Measurements from ENCODE around the gene ZNF438. TPM values are rescaled to one million over a fixed set of nuclear protein-coding genes. Genes with fewer than 3 reads are reported as not detected.
A peak's percentile ranks its signal among the peaks of the same experiment; 100 is the strongest.
"Not testable (repeated sequence)": the region's sequence is repeated elsewhere in the genome, so short reads cannot be mapped to it uniquely, and the experiment has no call there.

The ZNF438 gene
- total RNA-seq, 2 donors from 2014 or later: 2.6 to 3.0 TPM

DNA sequence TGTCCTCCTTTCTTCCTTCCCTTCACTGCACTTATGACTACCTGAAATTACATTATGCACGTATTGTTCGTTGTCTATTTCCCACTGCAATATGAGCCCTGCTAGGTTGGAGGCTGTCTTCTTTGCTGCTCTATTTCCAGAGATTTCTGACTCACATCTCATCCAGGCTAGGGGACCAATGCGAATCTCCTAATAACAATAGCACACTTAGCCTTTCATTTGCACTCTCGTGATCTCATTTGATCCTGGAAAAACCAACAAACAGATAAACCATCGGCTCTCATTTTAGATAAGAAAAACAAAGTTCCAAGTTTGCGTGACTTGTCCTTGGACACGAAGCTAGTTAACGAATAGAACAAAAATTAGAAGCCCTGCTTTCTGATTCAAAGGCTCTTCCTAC is 1.4 kb downstream of the ZNF438 start:
- Histone ChIP-seq H3K9me3 (ENCODE audit: control insufficient read depth, low read length) (no peaks in the 10 kb centered on the region), H3K4me3 (ENCODE audit: low read length) (peak overlapping the region; percentile 90), H3K27ac (ENCODE audit: low read depth, low read length) (no peak overlapping the region), H3K27me3 (ENCODE audit: control insufficient read depth, insufficient read depth, low read length, poor library complexity, severe bottlenecking) (no peaks in the 10 kb centered on the region), H3K36me3 (ENCODE audit: control insufficient read depth, insufficient read depth, low read length) (no peaks in the 10 kb centered on the region), H3K4me1 (ENCODE audit: control insufficient read depth, insufficient read depth, low read length) (peaks cover 9% of the 10 kb centered on the region), H3K9ac (ENCODE audit: extremely low read depth, low read length, poor library complexity, severe bottlenecking) (no peak overlapping the region)
- no peak for DNase-seq
- TF ChIP-seq, protein P1, sequence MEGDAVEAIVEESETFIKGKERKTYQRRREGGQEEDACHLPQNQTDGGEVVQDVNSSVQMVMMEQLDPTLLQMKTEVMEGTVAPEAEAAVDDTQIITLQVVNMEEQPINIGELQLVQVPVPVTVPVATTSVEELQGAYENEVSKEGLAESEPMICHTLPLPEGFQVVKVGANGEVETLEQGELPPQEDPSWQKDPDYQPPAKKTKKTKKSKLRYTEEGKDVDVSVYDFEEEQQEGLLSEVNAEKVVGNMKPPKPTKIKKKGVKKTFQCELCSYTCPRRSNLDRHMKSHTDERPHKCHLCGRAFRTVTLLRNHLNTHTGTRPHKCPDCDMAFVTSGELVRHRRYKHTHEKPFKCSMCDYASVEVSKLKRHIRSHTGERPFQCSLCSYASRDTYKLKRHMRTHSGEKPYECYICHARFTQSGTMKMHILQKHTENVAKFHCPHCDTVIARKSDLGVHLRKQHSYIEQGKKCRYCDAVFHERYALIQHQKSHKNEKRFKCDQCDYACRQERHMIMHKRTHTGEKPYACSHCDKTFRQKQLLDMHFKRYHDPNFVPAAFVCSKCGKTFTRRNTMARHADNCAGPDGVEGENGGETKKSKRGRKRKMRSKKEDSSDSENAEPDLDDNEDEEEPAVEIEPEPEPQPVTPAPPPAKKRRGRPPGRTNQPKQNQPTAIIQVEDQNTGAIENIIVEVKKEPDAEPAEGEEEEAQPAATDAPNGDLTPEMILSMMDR (conservative IDR thresholded peaks at IDR 0.05): no peak
- Mint-ChIP-seq H3K4me1 (peaks cover 27% of the 10 kb centered on the region), H3K9me3 (peaks cover 3% of the 10 kb centered on the region), H3K36me3 (ENCODE audit: low read depth) (peaks cover 3% of the 10 kb centered on the region), H3K4me3 (peak overlapping the region; percentile 1), H3K27me3 (ENCODE audit: insufficient read depth) (peaks cover 8% of the 10 kb centered on the region), H3K27ac (no peak overlapping the region)
- 72 to 85% methylated on average over 7 to 8 of the region's 8 CpGs for WGBS, 2 experiments (ENCODE audit: insufficient coverage in 1 of 2, insufficient read length in 1 of 2)

DNA sequence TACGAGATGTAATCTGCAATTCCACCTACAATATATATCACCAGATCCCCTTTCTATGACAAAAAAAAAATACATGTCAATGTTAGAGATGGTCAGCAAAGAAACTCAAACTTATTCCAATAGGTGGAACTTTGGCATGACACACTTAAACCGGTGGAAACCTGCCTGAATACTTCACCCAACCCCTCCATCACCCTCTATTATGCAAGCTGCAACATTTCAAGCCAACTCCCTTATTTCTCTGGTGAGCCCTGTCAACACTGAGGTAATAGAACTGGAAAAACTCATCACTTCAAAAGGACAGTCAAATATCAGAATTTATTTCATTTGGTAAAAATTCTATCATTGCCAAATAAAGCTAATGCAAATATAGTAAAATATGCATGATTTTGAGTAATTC is 3.6 kb downstream of the ZNF438 start:
- Mint-ChIP-seq H3K4me1 (peaks cover 20% of the 10 kb centered on the region), H3K36me3 (ENCODE audit: low read depth) (peaks cover 3% of the 10 kb centered on the region), H3K9me3 (peaks cover 3% of the 10 kb centered on the region), H3K4me3 (no peak overlapping the region), H3K27me3 (ENCODE audit: insufficient read depth) (peaks cover 7% of the 10 kb centered on the region), H3K27ac (no peak overlapping the region)
- peaks cover 9% of the 10 kb centered on the region for H3K4me1 ChIP-seq (ENCODE audit: control insufficient read depth, insufficient read depth, low read length)
- no peak overlapping the region for H3K9ac ChIP-seq (ENCODE audit: extremely low read depth, low read length, poor library complexity, severe bottlenecking)
- H3K9me3 ChIP-seq (ENCODE audit: control insufficient read depth, low read length): no peaks in the 10 kb centered on the region
- H3K36me3 ChIP-seq (ENCODE audit: control insufficient read depth, insufficient read depth, low read length): no peaks in the 10 kb centered on the region
- TF ChIP-seq, protein P1 (conservative IDR thresholded peaks at IDR 0.05): no peak
- H3K27ac ChIP-seq (ENCODE audit: low read depth, low read length): no peak overlapping the region
- H3K27me3 ChIP-seq (ENCODE audit: control insufficient read depth, insufficient read depth, low read length, poor library complexity, severe bottlenecking): no peaks in the 10 kb centered on the region
- 67 to 89% methylated on average over 1 to 2 of the region's 2 CpGs for WGBS, 2 experiments (ENCODE audit: insufficient coverage in 1 of 2, insufficient read length in 1 of 2)
- no peak for DNase-seq
- no peak overlapping the region for H3K4me3 ChIP-seq (ENCODE audit: low read length)

DNA sequence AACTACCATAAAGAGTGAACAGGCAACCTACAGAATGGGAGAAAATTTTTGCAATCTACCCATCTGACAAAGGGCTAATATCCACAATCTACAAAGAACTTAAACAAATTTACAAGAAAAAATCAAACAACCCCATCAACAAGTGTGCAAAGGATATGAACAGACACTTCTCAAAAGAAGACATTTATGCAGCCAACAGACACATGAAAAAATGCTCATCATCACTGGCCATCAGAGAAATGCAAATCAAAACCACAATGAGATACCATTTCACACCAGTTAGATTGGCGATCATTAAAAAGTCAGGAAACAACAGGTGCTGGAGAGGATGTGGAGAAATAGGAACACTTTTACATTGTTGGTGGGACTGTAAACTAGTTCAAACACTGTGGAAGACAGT is 5.4 kb downstream of the ZNF438 start:
- not testable (repeated sequence) for H3K9me3 Mint-ChIP-seq; H3K4me1 ChIP-seq (ENCODE audit: control insufficient read depth, insufficient read depth, low read length); H3K36me3 Mint-ChIP-seq (ENCODE audit: low read depth); H3K27me3 Mint-ChIP-seq (ENCODE audit: insufficient read depth); H3K9ac ChIP-seq (ENCODE audit: extremely low read depth, low read length, poor library complexity, severe bottlenecking); DNase-seq; H3K4me3 Mint-ChIP-seq; H3K4me3 ChIP-seq (ENCODE audit: low read length); H3K27me3 ChIP-seq (ENCODE audit: control insufficient read depth, insufficient read depth, low read length, poor library complexity, severe bottlenecking); H3K27ac Mint-ChIP-seq; H3K36me3 ChIP-seq (ENCODE audit: control insufficient read depth, insufficient read depth, low read length); H3K27ac ChIP-seq (ENCODE audit: low read depth, low read length); H3K9me3 ChIP-seq (ENCODE audit: control insufficient read depth, low read length)
- H3K4me1 Mint-ChIP-seq: peaks cover 20% of the 10 kb centered on the region
- WGBS, 2 experiments (ENCODE audit: insufficient coverage in 1 of 2, insufficient read length in 1 of 2): no CpG with 5 or more reads among the region's 1 CpG

DNA sequence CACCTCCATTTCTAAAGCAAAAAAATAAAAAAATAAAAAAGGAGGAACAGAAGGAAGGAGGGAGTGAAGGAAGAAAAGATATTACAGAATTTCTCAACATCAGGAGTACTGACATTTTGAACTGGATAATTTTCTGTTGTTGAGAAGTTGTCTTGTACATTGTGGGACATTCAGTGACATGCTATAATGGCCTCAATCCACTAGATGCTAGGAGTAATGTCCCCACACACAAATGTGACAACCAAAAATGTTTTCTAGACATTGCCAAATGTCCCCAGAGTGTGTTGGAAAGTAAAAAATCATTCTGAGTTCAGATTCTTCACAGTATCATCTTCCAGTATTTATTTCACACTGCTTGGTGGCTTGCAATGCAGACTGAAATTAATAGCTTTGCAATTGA is 6.5 kb downstream of the ZNF438 start:
- peaks cover 4% of the 10 kb centered on the region for H3K27me3 Mint-ChIP-seq (ENCODE audit: insufficient read depth)
- H3K36me3 ChIP-seq (ENCODE audit: control insufficient read depth, insufficient read depth, low read length): no peaks in the 10 kb centered on the region
- no peak overlapping the region for H3K4me3 Mint-ChIP-seq
- no peaks in the 10 kb centered on the region for H3K27me3 ChIP-seq (ENCODE audit: control insufficient read depth, insufficient read depth, low read length, poor library complexity, severe bottlenecking)
- no peak overlapping the region for H3K4me3 ChIP-seq (ENCODE audit: low read length)
- H3K9me3 ChIP-seq (ENCODE audit: control insufficient read depth, low read length): no peaks in the 10 kb centered on the region
- H3K27ac ChIP-seq (ENCODE audit: low read depth, low read length): no peak overlapping the region
- peaks cover 3% of the 10 kb centered on the region for H3K4me1 ChIP-seq (ENCODE audit: control insufficient read depth, insufficient read depth, low read length)
- H3K4me1 Mint-ChIP-seq: peaks cover 10% of the 10 kb centered on the region
- peaks cover 3% of the 10 kb centered on the region for H3K36me3 Mint-ChIP-seq (ENCODE audit: low read depth)
- TF ChIP-seq, protein P1 (conservative IDR thresholded peaks at IDR 0.05): no peak
- no peak for DNase-seq
- H3K9ac ChIP-seq (ENCODE audit: extremely low read depth, low read length, poor library complexity, severe bottlenecking): no peak overlapping the region
- H3K27ac Mint-ChIP-seq: no peak overlapping the region
- H3K9me3 Mint-ChIP-seq: peaks cover 3% of the 10 kb centered on the region
